Uterus (tissue), 4 donors: ENCODE data around the gene FRRS1L. TPM values are rescaled to one million over a fixed set of nuclear protein-coding genes. Genes with fewer than 3 reads are reported as not detected.

Experiments
- DNase-seq, 2 donors: peaks; one replicate each; pipeline ENCODE4 v3.0.0-alpha.2; 2019 to 2020
- H3K27ac ChIP-seq, 2 donors: fragments of 200-600 bp; sonication (generic); 1 replicate in 1 of 2; 2 replicates in 1 of 2; pipeline ENCODE4 v1.5.1; 2016 to 2018
- H3K27me3 ChIP-seq, 2 donors: fragments of 200-600 bp; sonication (generic); one replicate each; pipeline ENCODE4 v1.5.1; 2018 to 2019; ENCODE audit warnings: control low read depth in 1 of 2
- H3K36me3 ChIP-seq, 2 donors: fragments of 200-600 bp; sonication (generic); one replicate each; pipeline ENCODE4 v1.5.1; 2019; ENCODE audit warnings: control low read depth in 1 of 2
- H3K4me1 ChIP-seq, 2 donors: fragments of 200-600 bp; sonication (generic); one replicate each; pipeline ENCODE4 v1.5.1; 2018 to 2019; ENCODE audit warnings: control low read depth in 1 of 2
- H3K4me3 ChIP-seq, 2 donors: fragments of 200-600 bp; sonication (generic); 1 replicate in 1 of 2; 2 replicates in 1 of 2; pipeline ENCODE4 v1.5.1; 2018 to 2019; ENCODE audit warnings: mild to moderate bottlenecking in 1 of 2
- H3K9me3 ChIP-seq, 2 donors: fragments of 200-600 bp; sonication (generic); one replicate each; pipeline ENCODE4 v1.5.1; 2019; ENCODE audit warnings: control low read depth in 1 of 2
- CTCF ChIP-seq, 4 experiments: fragments of 200-600 bp in 2 of 4; fragments of 450-650 bp in 2 of 4; sonication (generic) in 2 of 4; IDR thresholded peaks; one replicate each; pipeline ENCODE4 v1.5.1; 2016 to 2019; ENCODE audit warnings: antibody characterized with exemption in 4 of 4, mild to moderate bottlenecking in 2 of 4, moderate library complexity in 1 of 4
- POLR2A ChIP-seq, 2 donors: fragments of 450-650 bp; IDR thresholded peaks; one replicate each; pipeline ENCODE4 v1.6.1; 2016; ENCODE audit warnings: antibody characterized with exemption in 2 of 2, mild to moderate bottlenecking in 1 of 2, moderate library complexity in 1 of 2
- intact Hi-C: fragments of 100-400 bp; cut with DNase I; formaldehyde crosslinking; loops from one replicate; pipeline ENCODE4 v1.15.1; 2023; ENCODE audit warnings: low total_unique reads
- total RNA-seq, 4 donors: library from RNA; depleted of rRNA in 3 of 4; stranded (reverse); fragments of >200 nt in 3 of 4; gene quantifications; one replicate each; pipeline versions ENCODE4 v1.1.0 to v1.2.4, GENCODE V29; 2014 to 2023
- donor health status: DM: yes; HTN: yes; CAD: no.

FRRS1L gene
- total RNA-seq, 4 donors from 2014 or later = under 0.01 to 10.9 (median 10.1) TPM

- TF ChIP-seq POLR2A (IDR thresholded peaks at IDR 0.05) (no peak), CTCF (IDR thresholded peaks at IDR 0.05) (no peak)
- intact Hi-C loops = no loop called here
- Histone ChIP-seq H3K36me3 (no peaks in the 10 kb centered on the region), H3K9me3 (no peaks in the 10 kb centered on the region), H3K4me3 (no peak overlapping the region), H3K27ac (no peak overlapping the region), H3K4me1 (no peaks in the 10 kb centered on the region), H3K27me3 (no peaks in the 10 kb centered on the region)
- DNase-seq = no peak
Observed at GRCh38 chr9:109206670-109207069, 39.6 kb upstream of the FRRS1L start.

GRCh38 chr9:109205526-109205925, 38.5 kb upstream of the FRRS1L start:
- H3K4me1 ChIP-seq = no peaks in the 10 kb centered on the region
- no peak overlapping the region for H3K27ac ChIP-seq
- H3K36me3 ChIP-seq = no peaks in the 10 kb centered on the region
- H3K27me3 ChIP-seq = no peaks in the 10 kb centered on the region
- no peaks in the 10 kb centered on the region for H3K9me3 ChIP-seq
- DNase-seq = no peak
- TF ChIP-seq CTCF (IDR thresholded peaks at IDR 0.05) (no peak), POLR2A (IDR thresholded peaks at IDR 0.05) (no peak)
- intact Hi-C loops = no loop called here
- no peak overlapping the region for H3K4me3 ChIP-seq

DNA sequence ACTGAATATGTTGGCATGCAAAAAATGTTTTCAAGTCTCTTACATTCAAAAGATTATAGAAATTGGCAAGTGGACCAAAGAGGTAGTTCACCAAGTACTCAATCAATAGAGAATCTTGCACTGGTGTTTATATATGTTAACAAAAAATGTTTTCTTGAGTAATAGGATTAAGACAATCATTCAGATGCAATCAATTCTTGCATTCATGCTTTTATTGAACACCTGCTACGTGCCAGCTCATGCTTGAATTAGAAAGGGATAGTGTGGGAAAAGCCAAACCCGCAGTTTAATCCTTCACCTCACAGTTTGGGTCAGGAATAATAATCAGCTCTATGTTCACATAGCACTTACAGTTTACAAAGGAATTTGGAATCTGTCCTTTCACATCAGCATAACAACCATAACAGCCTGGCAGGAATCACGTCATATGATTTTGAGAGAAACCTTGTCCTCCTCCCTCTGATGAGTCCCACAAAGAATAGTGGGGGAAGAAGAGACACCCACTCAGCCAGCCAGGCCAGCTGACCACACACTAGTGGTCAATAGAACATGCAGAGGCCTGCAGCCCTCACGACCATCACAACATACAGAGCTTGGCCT, 36.8 kb upstream of the FRRS1L start:
- H3K27me3 ChIP-seq = no peaks in the 10 kb centered on the region
- no peak for DNase-seq
- no peak overlapping the region for H3K27ac ChIP-seq
- no peaks in the 10 kb centered on the region for H3K4me1 ChIP-seq
- H3K36me3 ChIP-seq = no peaks in the 10 kb centered on the region
- intact Hi-C loops = no loop called here
- H3K9me3 ChIP-seq = no peaks in the 10 kb centered on the region
- H3K4me3 ChIP-seq = no peak overlapping the region
- TF ChIP-seq CTCF (IDR thresholded peaks at IDR 0.05) (no peak), POLR2A (IDR thresholded peaks at IDR 0.05) (no peak)

GRCh38 chr9:109199676-109200075, 32.6 kb upstream of the FRRS1L start:
- Histone ChIP-seq H3K9me3 (no peaks in the 10 kb centered on the region), H3K4me3 (no peak overlapping the region), H3K27me3 (no peaks in the 10 kb centered on the region), H3K27ac (no peak overlapping the region), H3K36me3 (no peaks in the 10 kb centered on the region), H3K4me1 (no peaks in the 10 kb centered on the region)
- DNase-seq = no peak
- intact Hi-C loops = no loop called here
- TF ChIP-seq CTCF (IDR thresholded peaks at IDR 0.05) (no peak), POLR2A (IDR thresholded peaks at IDR 0.05) (no peak)

DNA sequence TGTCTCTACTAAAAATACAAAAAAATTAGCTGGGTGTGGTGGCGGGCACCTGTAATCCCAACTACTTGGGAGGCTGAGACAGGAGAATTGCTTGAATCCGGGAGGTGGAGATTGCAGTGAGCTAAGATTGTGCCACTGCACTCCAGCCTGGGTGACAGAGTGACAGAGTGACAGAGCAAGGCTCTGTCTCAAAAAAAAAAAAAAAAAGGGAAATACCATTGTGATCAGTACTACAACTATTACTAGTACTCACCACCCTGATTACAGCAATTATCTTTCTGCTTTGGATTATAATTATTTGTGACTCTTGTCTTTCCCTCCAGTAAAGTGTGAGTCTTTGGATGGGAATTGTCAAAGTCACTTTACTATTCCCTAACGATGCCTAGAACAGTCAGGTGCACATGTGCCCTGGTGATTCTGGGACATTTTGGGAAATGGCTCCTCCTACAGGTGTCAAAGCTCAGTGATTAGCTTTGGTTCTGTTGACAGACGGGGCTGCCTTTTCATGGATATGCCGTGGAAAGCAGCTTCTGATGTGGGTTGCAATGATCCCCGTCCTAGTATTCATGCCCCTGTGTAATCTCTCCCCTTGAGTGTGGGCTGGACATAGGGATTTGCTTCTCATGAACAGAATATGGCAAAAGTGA, 31.8 kb upstream of the FRRS1L start:
- intact Hi-C loops = no loop called here
- no peak for DNase-seq
- H3K27ac ChIP-seq = no peak overlapping the region
- no peaks in the 10 kb centered on the region for H3K9me3 ChIP-seq
- no peak overlapping the region for H3K4me3 ChIP-seq
- no peaks in the 10 kb centered on the region for H3K27me3 ChIP-seq
- no peaks in the 10 kb centered on the region for H3K36me3 ChIP-seq
- TF ChIP-seq POLR2A (IDR thresholded peaks at IDR 0.05) = no peak
- TF ChIP-seq CTCF (IDR thresholded peaks at IDR 0.05) = no peak
- no peaks in the 10 kb centered on the region for H3K4me1 ChIP-seq
